Erythroblast (primary cell): ENCODE data around the gene SRGAP2C.
"Not testable (repeated sequence)": the region's sequence is repeated elsewhere in the genome, so short reads cannot be mapped to it uniquely, and the experiment has no call there.

ENCODE experiments used
- GATA1 ChIP-seq: IDR thresholded peaks from 2 replicates; pipeline ENCODE4 v1.6.1; 2011; ENCODE audit warnings: low read depth, mild to moderate bottlenecking, control low read depth, low read length, moderate library complexity
- POLR2A ChIP-seq: IDR thresholded peaks from 2 replicates; pipeline ENCODE4 v1.6.1; 2011; ENCODE audit warnings: mild to moderate bottlenecking, low read length

DNA sequence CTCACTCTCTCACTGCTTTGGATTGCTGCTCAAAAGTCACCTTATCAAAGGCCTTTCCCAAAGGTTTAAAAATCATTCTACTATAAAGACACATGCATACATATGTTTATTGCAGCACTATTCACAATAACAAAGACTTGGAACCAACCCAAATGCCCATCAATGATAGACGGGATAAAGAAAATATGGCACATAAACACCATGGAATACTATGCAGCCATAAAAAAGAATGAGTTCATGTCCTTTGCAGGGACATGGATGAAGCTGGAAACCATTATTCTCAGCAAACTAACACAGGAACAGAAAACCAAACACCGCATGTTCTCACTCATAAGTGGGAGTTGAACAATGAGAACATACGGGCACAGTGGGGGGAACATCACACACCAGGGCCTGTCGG is 45.9 kb downstream of the SRGAP2C start:
- not testable (repeated sequence) for TF ChIP-seq POLR2A, GATA1
